K562 (cell line): ENCODE measurements around the gene TSC1. TPM values are rescaled to one million over a fixed set of nuclear protein-coding genes. Genes with fewer than 3 reads are reported as not detected.

Experiments used
- ATAC-seq: fragments of 200-7000 bp; cut with Tn5 transposase; 3 replicates; pipeline ENCODE4 v1.9.1; 2020; ENCODE audit warnings: moderate library complexity
- BruUV-seq: library from RNA; stranded (reverse); fragments of 400-500 nt; replicated peaks from 2 replicates; lab custom pipeline; 2021; lab: Mats Ljungman, UMichigan
- CTCF ChIA-PET: fragments of 300-600 bp; formaldehyde crosslinking; extraction: SDS; loops from one replicate; lab custom pipeline; 2021; ENCODE audit warnings: low intra/inter-chr PET ratio; lab: Yijun Ruan, JAX
- POLR2A ChIA-PET: fragments of 300-600, 350-650 bp; sonication (Branson Sonifier 250); formaldehyde crosslinking; extraction: SDS; loops from one replicate; lab custom pipeline; 2021; ENCODE audit warnings: antibody characterized with exemption, inconsistent platforms; lab: Yijun Ruan, JAX
- DNase-seq, 4 experiments: peaks; one replicate each; pipeline versions ENCODE4 v3.0.0 to v3.0.0-alpha.2; 2011 to 2018; ENCODE audit warnings: low spot score in 3 of 4, mixed read lengths in 3 of 4; ENCODE audit errors: extremely low read depth in 1 of 4
- FAIRE-seq: peaks from 2 replicates; lab custom pipeline; 2011; peaks lifted over from hg19 to GRCh38; lab: Jason Lieb, UNC
- H2AFZ ChIP-seq: 2 replicates; pipeline ENCODE4 v1.6.0; 2011; ENCODE audit warnings: low read depth, low read length, control low read depth, inconsistent platforms
- H3K27ac ChIP-seq: fragments of 200-600 bp; 3 replicates; pipeline ENCODE4 v1.8.0; 2011; ENCODE audit warnings: low read depth, mild to moderate bottlenecking, control low read depth, inconsistent platforms, low read length, moderate library complexity, mixed read lengths; ENCODE audit errors: extremely low read depth
- H3K27me3 ChIP-seq, 2 experiments: fragments of 300-600 bp in 1 of 2; 2 replicates in 1 of 2; 3 replicates in 1 of 2; pipeline versions ENCODE4 v1.6.0 to v1.8.0; 2011; ENCODE audit warnings: inconsistent platforms in 2 of 2, low read length in 2 of 2, mild to moderate bottlenecking in 1 of 2, mixed read lengths in 1 of 2, moderate library complexity in 1 of 2; ENCODE audit not compliant: control insufficient read depth in 2 of 2, insufficient read depth in 2 of 2
- H3K36me3 ChIP-seq: fragments of 300-600 bp; 3 replicates; pipeline ENCODE4 v1.8.0; 2011; ENCODE audit warnings: mild to moderate bottlenecking, low read length, inconsistent platforms; ENCODE audit not compliant: control insufficient read depth, insufficient read depth
- H3K4me1 ChIP-seq, 2 experiments: fragments of 200-600 bp in 1 of 2; replicated peaks in 1 of 2; 2 replicates in 1 of 2; 3 replicates in 1 of 2; pipeline versions ENCODE4 v1.5.1 to v1.8.0; 2011; ENCODE audit warnings: inconsistent platforms in 2 of 2, low read length in 2 of 2, mild to moderate bottlenecking in 1 of 2, mixed read lengths in 1 of 2, moderate library complexity in 1 of 2; ENCODE audit not compliant: control insufficient read depth in 2 of 2, insufficient read depth in 2 of 2
- H3K4me2 ChIP-seq: 2 replicates; pipeline ENCODE4 v1.6.1; 2011; ENCODE audit warnings: low read length, control low read depth, inconsistent platforms, mixed read lengths; ENCODE audit not compliant: insufficient read depth
- H3K4me3 ChIP-seq: fragments of 200-600 bp; sonication (generic), shearing (Covaris generic); 2 replicates; pipeline ENCODE4 v1.5.1; 2016; ENCODE audit warnings: control low read depth, inconsistent platforms
- H3K79me2 ChIP-seq: fragments of 200-600 bp; 3 replicates; pipeline ENCODE4 v1.8.0; 2011; ENCODE audit warnings: low read length, inconsistent platforms; ENCODE audit not compliant: control insufficient read depth, insufficient read depth
- H3K9ac ChIP-seq, 2 experiments: 2 replicates each; pipeline versions ENCODE4 v1.6.0 to v1.6.1; 2011; ENCODE audit warnings: low read depth in 2 of 2, low read length in 2 of 2, control low read depth in 1 of 2, inconsistent platforms in 1 of 2, mild to moderate bottlenecking in 1 of 2, mixed read lengths in 1 of 2; ENCODE audit not compliant: insufficient read depth in 1 of 2
- H3K9me1 ChIP-seq: one replicate; pipeline ENCODE4 v1.6.0; 2011; ENCODE audit warnings: inconsistent platforms, mild to moderate bottlenecking, low read length, moderate library complexity; ENCODE audit not compliant: control insufficient read depth, insufficient read depth
- H3K9me3 ChIP-seq: replicated peaks from 2 replicates; pipeline ENCODE4 v1.5.1; 2011; ENCODE audit warnings: low read depth, low read length, inconsistent platforms; ENCODE audit not compliant: control insufficient read depth, insufficient read depth
- H4K20me1 ChIP-seq: replicated peaks from 2 replicates; pipeline ENCODE4 v1.6.1; 2011; ENCODE audit warnings: low read length, inconsistent platforms, mixed read lengths; ENCODE audit not compliant: control insufficient read depth, insufficient read depth
- CBX3 ChIP-seq, 2 experiments: IDR thresholded peaks; 1 replicate in 1 of 2; 2 replicates in 1 of 2; pipeline ENCODE4 v1.6.1; 2012; ENCODE audit warnings: inconsistent platforms in 2 of 2, low read length in 2 of 2, borderline replicate concordance in 1 of 2, control low read depth in 1 of 2
- ESRRA ChIP-seq: fragments of 450-650 bp; IDR thresholded peaks from 2 replicates; pipeline ENCODE4 v1.6.1; 2014; ENCODE audit warnings: low read depth, mild to moderate bottlenecking, moderate library complexity, borderline replicate concordance
- HNRNPUL1 ChIP-seq: fragments of 200-400 bp; formaldehyde crosslinking; IDR thresholded peaks from 2 replicates; pipeline ENCODE4 v1.6.1; 2017; ENCODE audit warnings: low read length
- RHOXF2B ChIP-seq: fragments of 250-450 bp; sonication (Bioruptor Pico); conservative IDR thresholded peaks from 2 replicates; pipeline ENCODE4 v1.5.1; 2021
- RNF219 ChIP-seq: fragments of 250-450 bp; sonication (Bioruptor Pico); IDR thresholded peaks from 2 replicates; pipeline ENCODE4 v1.5.0; 2022; ENCODE audit warnings: mild to moderate bottlenecking
- SMAD4 ChIP-seq: fragments of 250-450 bp; sonication (Bioruptor Pico); conservative IDR thresholded peaks from 2 replicates; pipeline ENCODE4 v1.8.0; 2021; ENCODE audit warnings: inconsistent platforms, mild to moderate bottlenecking, moderate library complexity
- TRIM28 ChIP-seq: fragments of 450-650 bp; IDR thresholded peaks from 2 replicates; pipeline ENCODE4 v1.6.1; 2017
- ZFP1 ChIP-seq: fragments of 450-650 bp; formaldehyde crosslinking; IDR thresholded peaks from 2 replicates; pipeline ENCODE4 v1.4.0; 2020; ENCODE audit warnings: mild to moderate bottlenecking, mixed read lengths
- ZNF263 ChIP-seq: sonication (generic); formaldehyde crosslinking; IDR thresholded peaks from 2 replicates; pipeline ENCODE4 v1.8.0; 2022; ENCODE audit warnings: mild to moderate bottlenecking, missing genetic modification reagents, borderline replicate concordance
- WGBS: fragments of 100-300 bp; shearing (Covaris generic); methylation state at CpG from one replicate; pipeline ENCODE4 v1.1.6; 2016; ENCODE audit warnings: low coverage, mixed read lengths; ENCODE audit not compliant: insufficient coverage; ENCODE audit errors: missing lambda C conversion rate; 5-methylcytosine and 5-hydroxymethylcytosine counted together
- in situ Hi-C: fragments of 300-500 bp; cut with MboI; formaldehyde crosslinking; loops from 4 replicates; pipeline ENCODE4 v1.15.0; 2018; ENCODE audit warnings: inconsistent platforms, mixed read lengths
- intact Hi-C: fragments of 100-400 bp; cut with micrococcal nuclease; formaldehyde crosslinking; loops from 2 replicates; pipeline ENCODE4 v1.14.2; 2022
- polyA plus RNA-seq, 8 experiments: library from polyadenylated mRNA; depleted of rRNA in 4 of 8; stranded (reverse) in 5 of 8; unstranded in 3 of 8; fragments of >200 nt; fragmentation: Nextera tagmentation in 2 of 8; fragmentation: Illumina TruSeq in 1 of 8; extraction: Ambion mirVana in 2 of 8; extraction: Trizol in 1 of 8; gene quantifications; 2 replicates each; pipeline versions ENCODE4 v1.2.1 to v1.2.3, GENCODE V29; 2011 to 2014; ENCODE audit warnings: inconsistent platforms in 1 of 8, missing spikeins in 1 of 8
- total RNA-seq, 7 experiments: library from RNA; depleted of rRNA in 6 of 7; stranded (reverse); fragments of >200 nt in 6 of 7; fragmentation: Illumina TruSeq in 2 of 7; extraction: Trizol in 2 of 7; gene quantifications; 2 replicates each; pipeline versions ENCODE4 v1.2.1 to v1.2.3, GENCODE V29; 2011 to 2021; ENCODE audit warnings: low replicate concordance in 1 of 7

Gene TSC1
- total and polyA plus RNA-seq, 9 of the 15 experiments (the other 6 are each of a cell fraction or from before 2014, with no cell fraction given) = 6.9 to 37.6 (median 18.6) TPM

GRCh38 chr9:132955768-132956167, 11.4 kb upstream of the TSC1 start:
- Histone ChIP-seq H3K4me3 (no peak overlapping the region), H4K20me1 (no peaks in the 10 kb centered on the region)
- intact Hi-C loops (no loop called here), in situ Hi-C loops (no loop called here)
- no peak for DNase-seq
- CTCF ChIA-PET = interaction anchor here (0.6 kb wide), 1 partner anchor 1796 kb away, joined by 5 read pairs; no protein-coding TSS in a partner anchor
- TF ChIP-seq SMAD4 (CRISPR knock-in tag) = no peak
- TF ChIP-seq, all 486 proteins: peak for 0
- WGBS = 5% methylated on average over 2 of the region's 2 CpGs
- FAIRE-seq (no peak), ATAC-seq (no peak)
- H3K36me3 ChIP-seq = no peaks in the 10 kb centered on the region
- H3K4me1 ChIP-seq = no peaks in the 10 kb centered on the region; a peak in 1 of 5 replicates
- H3K79me2 ChIP-seq = no peaks in the 10 kb centered on the region
- no peak overlapping the region for H3K27ac ChIP-seq
- H2AFZ ChIP-seq = no peak overlapping the region
- H3K9ac ChIP-seq = no peak overlapping the region
- BruUV-seq = no TSS peak
- no peak overlapping the region for H3K4me2 ChIP-seq
- H3K9me3 ChIP-seq = peaks cover 16% of the 10 kb centered on the region
- H3K9me1 ChIP-seq = no peaks in the 10 kb centered on the region
- no peaks in the 10 kb centered on the region for H3K27me3 ChIP-seq
- POLR2A ChIA-PET = no interaction called here

GRCh38 chr9:132955123-132955522, 10.7 kb upstream of the TSC1 start:
- in situ Hi-C loops (no loop called here), intact Hi-C loops (no loop called here)
- no peak overlapping the region for H3K9ac ChIP-seq
- no peaks in the 10 kb centered on the region for H3K36me3 ChIP-seq
- no peaks in the 10 kb centered on the region for H3K9me1 ChIP-seq
- H3K27me3 ChIP-seq = no peaks in the 10 kb centered on the region
- H3K79me2 ChIP-seq = no peaks in the 10 kb centered on the region
- TF ChIP-seq TRIM28 = peak; percentile 70; the same call in 1 of the 2 replicates
- peak; percentile 77 for TF ChIP-seq ZFP1 (CRISPR knock-in tag)
- TF ChIP-seq HNRNPUL1 = no peak
- peak in 1 of 2 experiments; percentile 39; a peak in 1 of 3 replicates for TF ChIP-seq CBX3 (IDR thresholded peaks at IDR 0.05; ENCODE audit: borderline replicate concordance in 1 of 2, low read length in 2 of 2)
- TF ChIP-seq RNF219 (CRISPR knock-in tag) = no peak
- no peak for TF ChIP-seq ESRRA
- TF ChIP-seq RHOXF2B = no peak
- TF ChIP-seq ZNF263 (CRISPR knock-in tag) = no peak
- H4K20me1 ChIP-seq = no peaks in the 10 kb centered on the region
- no peak overlapping the region for H3K4me3 ChIP-seq
- DNase-seq (no peak), ATAC-seq (no peak), FAIRE-seq (no peak)
- no peak overlapping the region for H3K27ac ChIP-seq
- no peak overlapping the region for H3K4me2 ChIP-seq
- BruUV-seq = no TSS peak
- H3K9me3 ChIP-seq = peaks cover 16% of the 10 kb centered on the region
- H3K4me1 ChIP-seq = no peaks in the 10 kb centered on the region; a peak in 1 of 5 replicates
- no peak overlapping the region for H2AFZ ChIP-seq
- POLR2A ChIA-PET = no interaction called here
- WGBS = 0% methylated on average over 1 of the region's 2 CpGs
- CTCF ChIA-PET = interaction anchor here (0.6 kb wide), 1 partner anchor 350 kb away, joined by 3 read pairs; no protein-coding TSS in a partner anchor
